ENCODE measurements around the gene TMEM170B. TPM values are rescaled to one million over a fixed set of nuclear protein-coding genes. Genes with fewer than 3 reads are reported as not detected.

The TMEM170B gene
- polyA plus RNA-seq, 3 donors, result 11.7 to 33.4 (median 19.7) TPM

- Histone ChIP-seq H3K27me3 (ENCODE audit: control insufficient read depth in 2 of 2, insufficient read depth in 2 of 2, low read length in 2 of 2) (no peaks in the 10 kb centered on the region), H3K36me3 (replicated peaks in 1 of 2; ENCODE audit: control insufficient read depth in 1 of 2, insufficient read depth in 2 of 2, low read length in 2 of 2) (no peaks in the 10 kb centered on the region), H3K4me2 (replicated peaks; ENCODE audit: extremely low read depth, low read length, poor library complexity, severe bottlenecking) (no peak overlapping the region), H2AFZ (ENCODE audit: insufficient read depth, low read depth, low read length, poor library complexity, severe bottlenecking) (no peak overlapping the region), H3K4me3 (replicated peaks in 1 of 3; ENCODE audit: low read depth in 2 of 3, low read length in 3 of 3) (no peak overlapping the region), H3K27ac (ENCODE audit: low read depth in 1 of 2, low read length in 2 of 2) (no peak overlapping the region), H3K9ac (ENCODE audit: insufficient read depth, low read length, poor library complexity, severe bottlenecking) (no peak overlapping the region), H4K20me1 (ENCODE audit: insufficient read depth, low read length) (no peaks in the 10 kb centered on the region), H3K9me3 (replicated peaks in 1 of 2; ENCODE audit: control insufficient read depth in 1 of 2, insufficient read depth in 1 of 2, low read length in 2 of 2) (no peaks in the 10 kb centered on the region), H3K79me2 (ENCODE audit: insufficient read depth, low read length) (no peaks in the 10 kb centered on the region), H3K4me1 (ENCODE audit: control insufficient read depth in 1 of 2, insufficient read depth in 2 of 2, low read length in 2 of 2) (peaks cover 0 to 2% of the 10 kb centered on the region in 2 donors)
- Mint-ChIP-seq H3K4me3 (no peak overlapping the region), H3K27ac (no peak overlapping the region), H3K36me3 (no peaks in the 10 kb centered on the region), H3K4me1 (peaks cover 6% of the 10 kb centered on the region), H3K27me3 (ENCODE audit: low read depth in 3 of 3) (peaks cover 0 to 6% (median 1%) of the 10 kb centered on the region in 3 donors), H3K9me3 (peaks cover 0 to 3% (median 0%) of the 10 kb centered on the region in 7 donors)
- intact Hi-C loops (cut with micrococcal nuclease), result no loop called here
- no CpG with 5 or more reads among the region's 8 CpGs for WGBS (ENCODE audit: insufficient coverage)
- no peak for DNase-seq
- TF ChIP-seq CTCF (IDR thresholded peaks at IDR 0.05), result no peak
Measured at GRCh38 chr6:11626356-11626755, 88.8 kb downstream of the TMEM170B start.

- Mint-ChIP-seq H3K9me3 (peaks cover 0 to 3% (median 0%) of the 10 kb centered on the region in 7 donors), H3K27ac (no peak overlapping the region), H3K36me3 (no peaks in the 10 kb centered on the region), H3K27me3 (ENCODE audit: low read depth in 3 of 3) (peaks cover 0 to 7% (median 1%) of the 10 kb centered on the region in 3 donors), H3K4me3 (no peak overlapping the region), H3K4me1 (peaks cover 6% of the 10 kb centered on the region)
- Histone ChIP-seq H3K27me3 (ENCODE audit: control insufficient read depth in 2 of 2, insufficient read depth in 2 of 2, low read length in 2 of 2) (no peaks in the 10 kb centered on the region), H3K4me2 (replicated peaks; ENCODE audit: extremely low read depth, low read length, poor library complexity, severe bottlenecking) (no peak overlapping the region), H3K9me3 (replicated peaks in 1 of 2; ENCODE audit: control insufficient read depth in 1 of 2, insufficient read depth in 1 of 2, low read length in 2 of 2) (no peaks in the 10 kb centered on the region), H3K27ac (ENCODE audit: low read depth in 1 of 2, low read length in 2 of 2) (no peak overlapping the region), H3K4me3 (replicated peaks in 1 of 3; ENCODE audit: low read depth in 2 of 3, low read length in 3 of 3) (no peak overlapping the region), H4K20me1 (ENCODE audit: insufficient read depth, low read length) (no peaks in the 10 kb centered on the region), H3K36me3 (replicated peaks in 1 of 2; ENCODE audit: control insufficient read depth in 1 of 2, insufficient read depth in 2 of 2, low read length in 2 of 2) (no peaks in the 10 kb centered on the region), H3K79me2 (ENCODE audit: insufficient read depth, low read length) (no peaks in the 10 kb centered on the region), H3K4me1 (ENCODE audit: control insufficient read depth in 1 of 2, insufficient read depth in 2 of 2, low read length in 2 of 2) (peaks cover 0 to 2% of the 10 kb centered on the region in 2 donors), H2AFZ (ENCODE audit: insufficient read depth, low read depth, low read length, poor library complexity, severe bottlenecking) (no peak overlapping the region), H3K9ac (ENCODE audit: insufficient read depth, low read length, poor library complexity, severe bottlenecking) (no peak overlapping the region)
- TF ChIP-seq CTCF (IDR thresholded peaks at IDR 0.05), result no peak
- peak in 1 of 3 donors; percentile 12 for DNase-seq
- intact Hi-C loops (cut with micrococcal nuclease), result no loop called here
Measured at GRCh38 chr6:11628562-11628961, 91.0 kb downstream of the TMEM170B start.
